Measurements from ENCODE around the gene MAP3K9.

DNA sequence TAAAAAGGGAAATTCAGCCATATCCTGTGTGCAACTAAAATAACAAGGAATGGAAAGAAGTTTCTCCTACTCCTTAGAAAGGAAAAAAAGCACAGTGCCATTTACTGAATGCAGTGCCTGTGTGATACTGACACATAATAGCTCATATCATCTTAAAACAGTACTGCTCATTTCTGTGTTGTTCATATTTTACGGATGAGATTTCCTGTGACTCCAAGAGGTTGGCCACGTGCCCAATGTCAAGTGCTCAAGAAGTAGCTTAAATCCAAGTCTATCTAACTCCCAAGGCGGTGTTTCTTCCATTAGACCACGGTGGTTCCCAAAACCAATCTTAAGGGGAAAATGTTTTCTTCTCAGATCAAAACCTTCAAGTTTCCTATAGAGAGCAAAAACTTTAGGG, 20.0 kb downstream of the MAP3K9 start:
- TF ChIP-seq, protein P1, sequence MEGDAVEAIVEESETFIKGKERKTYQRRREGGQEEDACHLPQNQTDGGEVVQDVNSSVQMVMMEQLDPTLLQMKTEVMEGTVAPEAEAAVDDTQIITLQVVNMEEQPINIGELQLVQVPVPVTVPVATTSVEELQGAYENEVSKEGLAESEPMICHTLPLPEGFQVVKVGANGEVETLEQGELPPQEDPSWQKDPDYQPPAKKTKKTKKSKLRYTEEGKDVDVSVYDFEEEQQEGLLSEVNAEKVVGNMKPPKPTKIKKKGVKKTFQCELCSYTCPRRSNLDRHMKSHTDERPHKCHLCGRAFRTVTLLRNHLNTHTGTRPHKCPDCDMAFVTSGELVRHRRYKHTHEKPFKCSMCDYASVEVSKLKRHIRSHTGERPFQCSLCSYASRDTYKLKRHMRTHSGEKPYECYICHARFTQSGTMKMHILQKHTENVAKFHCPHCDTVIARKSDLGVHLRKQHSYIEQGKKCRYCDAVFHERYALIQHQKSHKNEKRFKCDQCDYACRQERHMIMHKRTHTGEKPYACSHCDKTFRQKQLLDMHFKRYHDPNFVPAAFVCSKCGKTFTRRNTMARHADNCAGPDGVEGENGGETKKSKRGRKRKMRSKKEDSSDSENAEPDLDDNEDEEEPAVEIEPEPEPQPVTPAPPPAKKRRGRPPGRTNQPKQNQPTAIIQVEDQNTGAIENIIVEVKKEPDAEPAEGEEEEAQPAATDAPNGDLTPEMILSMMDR (conservative IDR thresholded peaks at IDR 0.05): no peak
- TF ChIP-seq EZH2 (IDR thresholded peaks at IDR 0.05; ENCODE audit: low read depth): no peak

Measured in PC-9 (cell line).